ENCODE measurements around the gene CCL25.

CCL25 gene

DNA sequence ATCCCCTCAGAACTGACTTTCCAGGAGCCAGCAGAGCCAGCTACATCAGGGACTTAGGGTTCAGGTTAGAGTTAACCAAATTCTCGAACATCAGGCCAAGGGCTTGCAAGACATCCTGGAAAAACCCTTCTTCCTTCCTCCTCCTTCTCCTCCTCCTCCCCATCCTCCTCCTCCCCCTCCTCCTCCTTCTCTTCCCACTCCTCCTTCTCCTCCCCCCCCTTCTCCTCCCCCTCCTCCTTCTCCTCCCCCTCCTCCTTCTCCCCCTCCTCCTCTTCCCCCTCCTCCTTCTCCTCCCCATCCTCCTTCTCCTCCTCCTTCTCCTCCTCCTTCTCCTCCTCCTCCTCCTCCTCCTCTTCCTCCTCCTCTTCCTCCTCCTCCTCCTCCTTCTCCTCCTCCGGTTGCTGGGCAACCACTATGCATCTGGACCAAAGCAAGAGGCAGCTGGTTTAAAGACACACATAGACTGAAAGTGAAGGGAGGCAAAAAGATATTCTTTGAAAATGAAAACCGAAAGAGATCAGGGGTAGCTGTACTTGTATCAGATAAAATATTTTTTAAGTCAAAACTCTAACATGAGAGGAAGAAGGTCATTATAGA is 5.9 kb upstream of the CCL25 start:
- DNase-seq = no peak

DNA sequence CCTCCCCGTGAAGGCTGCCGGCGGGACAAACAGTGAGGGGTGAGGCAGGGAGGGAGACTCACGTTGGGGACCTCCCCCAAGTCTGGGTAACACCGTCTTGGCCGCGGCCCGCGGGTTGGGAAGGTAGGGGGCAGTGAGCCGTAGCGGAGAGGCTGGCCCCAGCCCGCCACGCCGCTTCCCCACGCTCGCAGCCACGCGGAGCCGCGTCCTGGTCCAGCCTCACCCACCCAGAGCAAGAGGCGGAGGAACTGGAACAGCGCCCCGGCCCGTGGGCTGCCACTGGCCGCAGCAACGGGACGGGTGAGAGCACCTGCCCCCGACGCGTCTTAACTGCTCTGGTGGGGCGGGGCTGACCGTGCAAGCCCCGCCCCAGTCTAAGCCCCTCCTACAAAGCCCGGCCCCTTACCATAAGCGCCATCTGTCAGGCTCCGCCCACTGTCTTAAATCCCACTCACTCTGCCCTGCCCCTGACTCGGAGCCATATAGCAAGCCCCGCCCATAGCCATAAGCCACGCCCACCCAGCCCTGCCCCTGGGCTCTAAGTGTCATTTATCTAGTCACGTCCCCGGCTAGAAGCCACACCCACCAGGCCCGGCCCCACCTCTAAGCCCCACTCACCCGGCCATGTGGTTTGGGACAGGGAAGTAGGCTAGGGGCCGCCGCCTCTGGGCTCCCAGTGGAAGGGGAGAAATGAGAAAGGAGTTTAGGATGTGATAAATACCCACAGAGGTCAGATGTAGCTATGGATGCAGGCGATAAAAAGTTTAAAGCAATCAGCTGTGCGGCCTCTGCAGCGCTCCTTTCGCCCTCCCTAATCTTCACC is 2.1 kb upstream of the CCL25 start:
- peak; percentile 84 to 92 for DNase-seq

DNA sequence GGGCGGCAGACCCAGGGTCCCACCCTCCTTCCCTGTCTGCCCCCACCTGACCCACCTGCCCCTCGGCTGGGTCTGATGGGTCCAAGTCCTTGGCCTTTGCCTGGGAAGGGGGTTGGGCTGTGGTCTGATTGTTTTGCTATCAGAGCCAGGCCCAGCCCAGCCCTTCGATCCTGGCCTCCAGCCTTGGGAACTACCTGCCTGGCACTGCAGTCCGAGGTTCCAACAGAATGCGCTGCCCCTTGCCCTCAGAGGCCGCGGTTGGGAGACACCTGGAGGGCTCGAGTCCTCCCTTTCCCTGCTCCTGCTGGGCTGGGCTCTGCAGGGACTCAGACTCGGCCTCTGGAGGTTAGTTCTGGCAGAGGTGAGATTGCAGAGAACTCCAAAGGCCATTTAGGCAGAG is 1.6 kb downstream of the CCL25 start:
- DNase-seq = no peak

DNA sequence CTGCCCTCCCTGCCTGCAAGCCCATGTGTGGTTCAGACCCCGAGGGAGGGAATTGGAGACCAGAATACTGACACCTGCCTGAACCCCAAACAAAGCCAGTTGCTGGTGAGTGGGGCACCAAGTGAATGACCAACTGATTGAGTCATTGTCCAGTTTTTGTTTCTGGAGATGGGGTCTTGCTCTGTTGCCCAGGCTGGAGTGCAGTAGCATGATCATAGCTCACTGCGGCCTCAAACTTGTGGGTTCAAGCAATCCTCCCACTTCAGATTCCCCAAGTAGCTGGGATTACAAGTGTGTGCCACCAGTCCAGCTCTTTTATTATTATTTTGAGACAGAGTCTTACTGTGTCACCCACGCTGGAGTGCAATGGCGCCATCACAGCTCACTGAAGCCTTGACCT is 4.0 kb downstream of the CCL25 start:
- DNase-seq = no peak

GRCh38 chr19:8057545-8058270 is 5.1 kb downstream of the CCL25 start:
- DNase-seq = no peak

GRCh38 chr19:8064911-8065874 is 12.6 kb downstream of the CCL25 start:
- DNase-seq = no peak

DNA sequence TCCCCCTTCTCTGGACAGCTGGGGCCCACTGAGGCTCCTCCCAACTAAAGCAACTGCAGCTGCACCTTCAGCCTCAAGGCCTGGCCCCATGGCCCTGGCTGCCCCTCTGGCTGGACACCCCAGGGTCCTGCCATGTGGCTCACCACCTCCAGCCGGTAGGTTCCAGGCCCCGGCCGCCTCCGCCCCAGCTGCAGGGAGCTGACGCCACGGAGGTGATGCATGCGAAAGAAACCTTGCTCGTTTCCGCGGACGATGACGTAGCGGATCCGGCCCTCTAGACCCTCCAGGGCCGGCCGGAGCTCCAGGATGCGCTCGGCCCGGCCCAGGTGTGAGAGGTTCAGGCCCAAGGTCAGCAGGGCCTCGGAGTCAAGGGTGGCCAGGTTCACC is 13.3 kb downstream of the CCL25 start:
- no peak for DNase-seq

- no peak for DNase-seq
Observed at GRCh38 chr19:8069096-8069973, 16.8 kb downstream of the CCL25 start.

GRCh38 chr19:8071912-8072311 is 19.4 kb downstream of the CCL25 start:
- no peak for DNase-seq

DNA sequence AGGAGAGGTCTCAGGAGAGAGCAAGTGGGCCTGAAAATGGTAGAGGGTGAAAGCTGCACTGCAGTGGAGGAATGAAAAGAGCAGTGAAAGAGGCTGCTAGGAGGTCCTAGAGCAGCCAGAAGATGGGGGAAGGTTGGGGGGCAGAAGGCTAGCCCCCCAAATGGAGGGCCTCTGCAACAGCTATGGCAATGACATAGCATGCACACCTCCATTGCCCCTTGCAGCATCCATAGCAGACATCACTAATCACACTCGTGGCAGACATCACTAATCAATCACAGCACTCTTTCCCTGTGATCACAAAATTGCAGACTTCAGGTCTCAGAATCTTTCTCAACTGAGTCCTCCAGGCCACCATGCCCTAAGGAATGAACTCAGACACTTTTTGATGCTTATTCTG is 21.9 kb downstream of the CCL25 start:
- no peak for DNase-seq

GRCh38 chr19:8075158-8076074 is 22.9 kb downstream of the CCL25 start:
- no peak for DNase-seq

DNA sequence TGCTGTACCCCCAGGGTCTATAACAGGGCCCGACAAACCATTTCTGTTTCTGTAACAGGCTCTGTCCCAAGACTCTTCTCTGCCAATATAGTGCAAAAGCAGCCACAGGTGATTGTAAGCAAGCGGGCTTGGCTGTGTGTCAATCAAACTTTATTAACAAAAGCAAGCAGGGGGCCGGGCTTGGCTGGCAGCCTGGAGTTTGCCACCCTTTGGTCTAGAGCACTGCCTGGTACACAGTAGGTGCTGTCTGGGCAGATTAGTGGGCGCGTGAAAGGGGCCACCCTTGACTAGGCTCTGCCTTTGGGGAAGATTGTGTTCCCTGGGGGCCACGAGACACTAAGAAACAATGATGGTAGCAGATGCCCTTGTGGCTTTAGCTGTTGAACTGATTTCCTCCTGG is 27.4 kb downstream of the CCL25 start:
- DNase-seq = no peak

GRCh38 chr19:8080832-8081231 is 28.3 kb downstream of the CCL25 start:
- DNase-seq = no peak

DNA sequence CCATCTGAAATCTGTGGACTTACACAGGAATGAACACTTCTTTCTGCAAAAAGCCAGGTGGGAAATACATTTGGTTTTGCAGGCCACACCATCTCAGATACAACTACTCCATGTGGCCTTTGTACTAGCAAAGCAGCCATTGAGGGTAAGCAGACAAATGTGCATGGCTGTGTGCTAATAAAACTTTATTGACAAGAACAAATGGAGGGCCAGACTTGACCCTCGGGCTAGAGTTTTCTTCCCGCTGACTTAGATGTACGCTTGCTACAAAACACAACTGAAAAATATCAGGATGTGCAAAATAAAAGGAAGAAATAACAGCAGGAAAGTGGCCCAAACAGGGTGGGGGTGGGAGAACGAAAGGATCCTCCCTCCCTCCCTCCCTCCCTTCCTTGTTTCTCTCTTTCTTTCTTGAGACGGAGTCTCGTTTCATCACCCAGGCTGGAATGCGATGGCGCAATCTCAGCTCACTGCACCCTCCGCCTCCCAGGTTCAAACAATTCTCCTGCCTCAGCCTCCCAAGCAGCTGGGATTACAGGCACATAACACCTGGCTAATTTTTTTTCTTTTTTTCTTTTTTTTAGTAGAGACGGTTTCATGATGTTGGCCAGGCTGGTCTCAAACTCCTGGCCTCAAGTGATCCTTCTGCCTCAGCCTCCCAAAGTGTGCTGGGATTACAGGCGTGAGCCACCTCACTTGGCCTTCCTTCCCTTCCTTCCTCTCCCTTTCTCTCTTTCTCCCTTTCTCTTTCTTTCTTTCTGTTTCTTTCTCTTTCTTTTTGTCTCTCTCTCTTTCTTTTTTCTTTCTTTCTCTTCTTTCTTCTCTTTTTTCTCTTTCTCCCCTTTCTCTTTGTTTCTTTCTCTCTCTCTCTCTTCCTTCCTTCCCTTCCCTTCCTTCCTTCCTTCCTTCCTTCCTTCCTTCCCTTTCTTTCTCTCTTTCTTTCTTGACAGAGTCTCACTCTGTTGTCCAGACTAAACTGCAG is 29.3 kb downstream of the CCL25 start:
- no peak for DNase-seq

- DNase-seq = no peak
Observed at GRCh38 chr19:8083141-8083540, 30.6 kb downstream of the CCL25 start.

GRCh38 chr19:8084152-8084551 is 31.6 kb downstream of the CCL25 start:
- DNase-seq = no peak

DNA sequence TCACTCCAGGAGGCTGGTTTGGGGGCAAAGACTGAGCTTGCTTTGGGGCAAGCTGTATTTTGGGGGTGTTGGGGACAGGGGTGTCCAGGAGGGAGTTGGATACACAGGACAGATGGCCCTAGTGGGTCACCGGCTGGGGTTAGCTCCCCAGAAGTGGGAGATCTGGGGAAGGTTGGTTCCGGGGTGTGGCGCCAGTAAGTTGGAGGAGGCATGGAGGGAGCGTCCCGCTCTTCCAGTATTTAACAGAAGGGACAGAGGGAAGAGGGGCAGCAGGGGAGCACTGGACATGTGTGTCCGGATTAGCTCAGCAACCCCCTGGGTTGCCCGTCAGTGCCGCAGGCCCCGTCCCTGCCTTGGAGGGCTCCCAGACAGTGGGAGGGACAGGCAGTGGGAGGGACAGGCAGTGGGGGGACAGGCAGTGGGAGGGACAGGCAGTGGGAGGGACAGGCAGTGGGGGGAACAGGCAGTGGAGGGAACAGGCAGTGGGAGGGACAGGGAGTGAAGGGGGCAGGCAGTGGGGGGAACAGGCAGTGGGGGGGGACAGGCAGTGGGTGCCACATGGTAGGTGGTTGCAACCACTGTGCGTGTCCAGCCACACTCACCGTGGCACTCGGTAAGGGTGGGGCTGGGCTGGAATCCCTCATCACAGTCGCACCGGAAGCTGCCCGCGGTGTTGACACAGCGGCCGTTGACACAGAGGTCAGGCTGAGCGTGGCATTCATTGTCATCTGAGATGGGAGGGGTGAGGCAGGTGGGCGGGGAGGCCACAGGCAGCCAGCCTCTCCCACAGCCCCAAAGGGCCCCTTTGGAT is 33.2 kb downstream of the CCL25 start:
- DNase-seq = no peak

- no peak for DNase-seq
Observed at GRCh38 chr19:8086849-8087248, 34.3 kb downstream of the CCL25 start.

DNA sequence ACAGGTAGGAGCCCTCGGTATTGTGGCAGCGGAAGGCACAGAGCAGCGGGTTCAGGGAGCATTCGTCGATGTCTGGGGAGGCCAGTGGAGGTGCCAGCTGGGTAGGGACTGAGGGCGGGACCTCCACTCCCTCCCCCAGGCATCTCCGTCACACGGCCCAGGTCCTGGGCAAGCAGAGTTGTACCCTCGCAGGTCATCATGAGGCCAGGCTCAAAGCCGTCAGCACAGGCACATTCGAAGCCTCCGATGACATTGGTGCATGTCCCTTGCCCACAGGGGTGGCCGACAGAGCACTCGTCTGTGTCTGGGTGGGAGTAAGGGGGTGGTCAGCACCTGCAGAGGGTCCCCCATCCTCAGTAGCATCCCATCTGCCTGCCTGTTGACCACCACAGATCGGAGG is 35.3 kb downstream of the CCL25 start:
- no peak for DNase-seq
